IPS-18a (cell line): ENCODE data around the gene HIF1A.
"Not testable (repeated sequence)": the region's sequence is repeated elsewhere in the genome, so short reads cannot be mapped to it uniquely, and the experiment has no call there.

ENCODE experiments used
- H3K27ac ChIP-seq: one replicate; pipeline ENCODE4 v1.5.1; 2013; ENCODE audit warnings: low read length
- H3K27me3 ChIP-seq: one replicate; pipeline ENCODE4 v1.6.1; 2013; ENCODE audit warnings: mild to moderate bottlenecking, low read length; ENCODE audit not compliant: control insufficient read depth, insufficient read depth
- H3K36me3 ChIP-seq: one replicate; pipeline ENCODE4 v1.6.1; 2013; ENCODE audit warnings: low read depth, low read length; ENCODE audit not compliant: control insufficient read depth
- H3K4me1 ChIP-seq: one replicate; pipeline ENCODE4 v1.6.1; 2013; ENCODE audit warnings: low read depth, low read length; ENCODE audit not compliant: control insufficient read depth
- H3K4me3 ChIP-seq: one replicate; pipeline ENCODE4 v1.5.1; 2013; ENCODE audit warnings: low read length
- H3K9ac ChIP-seq: one replicate; pipeline ENCODE4 v1.6.1; 2013; ENCODE audit warnings: mild to moderate bottlenecking, low read length, moderate library complexity
- H3K9me3 ChIP-seq: one replicate; pipeline ENCODE4 v1.6.1; 2013; ENCODE audit warnings: low read depth, low read length; ENCODE audit not compliant: control insufficient read depth

The HIF1A gene

GRCh38 chr14:61658111-61658510 is 37.2 kb upstream of the HIF1A start:
- H3K9ac ChIP-seq, H3K9me3 ChIP-seq, H3K27me3 ChIP-seq, H3K4me3 ChIP-seq, H3K36me3 ChIP-seq, H3K27ac ChIP-seq, H3K4me1 ChIP-seq: not testable (repeated sequence)

GRCh38 chr14:61659582-61659981 is 35.7 kb upstream of the HIF1A start:
- Histone ChIP-seq H3K4me3 (no peak overlapping the region), H3K36me3 (no peaks in the 10 kb centered on the region), H3K27me3 (no peaks in the 10 kb centered on the region), H3K27ac (no peak overlapping the region), H3K4me1 (no peaks in the 10 kb centered on the region), H3K9ac (no peak overlapping the region), H3K9me3 (no peaks in the 10 kb centered on the region)

GRCh38 chr14:61661471-61662400 is 33.6 kb upstream of the HIF1A start:
- Histone ChIP-seq H3K4me1 (no peaks in the 10 kb centered on the region), H3K27ac (no peak overlapping the region)

GRCh38 chr14:61662437-61663311 is 32.6 kb upstream of the HIF1A start:
- Histone ChIP-seq H3K27me3 (no peaks in the 10 kb centered on the region), H3K4me1 (no peaks in the 10 kb centered on the region), H3K4me3 (no peak overlapping the region), H3K36me3 (no peaks in the 10 kb centered on the region), H3K9ac (no peak overlapping the region), H3K27ac (no peak overlapping the region), H3K9me3 (no peaks in the 10 kb centered on the region)

More at GRCh38 chr14:61661471-61662400, 33.6 kb upstream of the HIF1A start:
- no peaks in the 10 kb centered on the region for H3K27me3 ChIP-seq
- no peaks in the 10 kb centered on the region for H3K36me3 ChIP-seq
- H3K9me3 ChIP-seq: no peaks in the 10 kb centered on the region
- no peak overlapping the region for H3K9ac ChIP-seq
- H3K4me3 ChIP-seq: no peak overlapping the region

GRCh38 chr14:61663312-61663979 is 31.9 kb upstream of the HIF1A start:
- Histone ChIP-seq H3K9ac (no peak overlapping the region), H3K4me1 (no peaks in the 10 kb centered on the region), H3K36me3 (no peaks in the 10 kb centered on the region), H3K27ac (no peak overlapping the region), H3K9me3 (no peaks in the 10 kb centered on the region), H3K27me3 (no peaks in the 10 kb centered on the region), H3K4me3 (no peak overlapping the region)

- no peaks in the 10 kb centered on the region for H3K9me3 ChIP-seq
- H3K9ac ChIP-seq: no peak overlapping the region
- H3K36me3 ChIP-seq: no peaks in the 10 kb centered on the region
- no peak overlapping the region for H3K4me3 ChIP-seq
- no peaks in the 10 kb centered on the region for H3K27me3 ChIP-seq
- peaks cover under 1% of the 10 kb centered on the region for H3K4me1 ChIP-seq
- no peak overlapping the region for H3K27ac ChIP-seq
Measured at GRCh38 chr14:61668282-61668681, 27.0 kb upstream of the HIF1A start.

GRCh38 chr14:61670576-61670975 is 24.7 kb upstream of the HIF1A start:
- no peak overlapping the region for H3K9ac ChIP-seq
- no peaks in the 10 kb centered on the region for H3K36me3 ChIP-seq
- H3K27ac ChIP-seq: no peak overlapping the region
- peaks cover 4% of the 10 kb centered on the region for H3K4me1 ChIP-seq
- H3K9me3 ChIP-seq: no peaks in the 10 kb centered on the region
- H3K4me3 ChIP-seq: no peak overlapping the region
- H3K27me3 ChIP-seq: no peaks in the 10 kb centered on the region

GRCh38 chr14:61671082-61671481 is 24.2 kb upstream of the HIF1A start:
- no peak overlapping the region for H3K27ac ChIP-seq
- H3K4me1 ChIP-seq: peaks cover 4% of the 10 kb centered on the region
- no peak overlapping the region for H3K9ac ChIP-seq
- H3K4me3 ChIP-seq: no peak overlapping the region
- no peaks in the 10 kb centered on the region for H3K36me3 ChIP-seq
- H3K9me3 ChIP-seq: no peaks in the 10 kb centered on the region
- no peaks in the 10 kb centered on the region for H3K27me3 ChIP-seq

GRCh38 chr14:61672796-61673195 is 22.5 kb upstream of the HIF1A start:
- Histone ChIP-seq H3K27me3 (no peaks in the 10 kb centered on the region), H3K36me3 (no peaks in the 10 kb centered on the region), H3K9ac (no peak overlapping the region), H3K27ac (no peak overlapping the region), H3K4me3 (no peak overlapping the region), H3K4me1 (peaks cover 8% of the 10 kb centered on the region), H3K9me3 (no peaks in the 10 kb centered on the region)

GRCh38 chr14:61673305-61673704 is 22.0 kb upstream of the HIF1A start:
- Histone ChIP-seq H3K9ac (no peak overlapping the region), H3K27ac (no peak overlapping the region), H3K27me3 (no peaks in the 10 kb centered on the region), H3K36me3 (no peaks in the 10 kb centered on the region), H3K4me3 (no peak overlapping the region), H3K4me1 (peaks cover 11% of the 10 kb centered on the region), H3K9me3 (no peaks in the 10 kb centered on the region)

- Histone ChIP-seq H3K27me3 (no peaks in the 10 kb centered on the region), H3K9me3 (no peaks in the 10 kb centered on the region), H3K27ac (no peak overlapping the region), H3K36me3 (no peaks in the 10 kb centered on the region), H3K4me3 (no peak overlapping the region), H3K9ac (no peak overlapping the region), H3K4me1 (peaks cover 22% of the 10 kb centered on the region)
Measured at GRCh38 chr14:61675291-61675690, 20.0 kb upstream of the HIF1A start.
